Activated naive CD4-positive, alpha-beta T cell treated with anti-CD3 and anti-CD28 coated beads, Interleukin-2, amount 50 U/mL, for 16 hours (primary cell): ENCODE measurements around the gene ADGRD1.

Experiments
- DNase-seq: peaks from one replicate; pipeline ENCODE4 v3.0.0-alpha.2; 2020

ADGRD1 gene

DNA sequence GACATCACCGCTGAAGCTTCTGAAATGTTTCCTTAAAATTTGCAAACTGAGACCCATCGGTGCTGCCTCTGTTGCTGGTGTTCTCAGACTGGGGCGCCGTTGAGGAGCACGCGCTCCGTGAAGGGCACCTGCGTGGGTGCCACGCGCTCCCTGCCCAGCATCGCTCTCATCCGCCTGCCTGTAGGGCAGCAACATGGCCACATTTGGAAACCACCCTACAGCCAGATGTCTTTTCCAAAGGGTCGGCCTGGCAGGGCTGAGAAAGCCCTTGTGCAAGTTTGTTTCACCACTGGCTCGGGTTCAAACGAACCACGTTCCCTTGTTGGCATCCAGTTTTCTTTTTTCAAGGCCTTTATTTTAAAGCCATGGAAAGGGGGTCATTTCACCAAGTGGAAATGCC lies 13.9 kb downstream of the ADGRD1 start:
- DNase-seq, result no peak

DNA sequence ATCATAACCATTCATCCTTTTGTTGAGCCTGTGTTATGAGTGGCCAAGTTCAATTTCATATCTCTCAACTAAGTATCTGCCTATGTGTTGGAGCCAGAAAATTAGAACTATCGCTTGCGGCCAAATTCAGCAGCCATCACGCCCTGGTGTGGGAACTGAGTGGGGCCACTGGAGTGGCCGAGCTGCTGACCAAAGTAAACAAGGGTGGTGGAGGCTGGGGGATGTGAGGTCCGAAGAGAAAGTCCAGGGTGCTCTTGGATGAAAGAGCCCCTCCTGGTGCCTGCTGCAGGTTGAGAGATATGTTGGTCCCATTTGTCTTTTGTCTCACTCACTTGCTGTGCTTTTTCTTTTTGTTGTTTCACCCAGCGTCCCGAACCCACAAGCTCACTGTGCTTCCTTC lies 14.9 kb downstream of the ADGRD1 start:
- no peak for DNase-seq

DNA sequence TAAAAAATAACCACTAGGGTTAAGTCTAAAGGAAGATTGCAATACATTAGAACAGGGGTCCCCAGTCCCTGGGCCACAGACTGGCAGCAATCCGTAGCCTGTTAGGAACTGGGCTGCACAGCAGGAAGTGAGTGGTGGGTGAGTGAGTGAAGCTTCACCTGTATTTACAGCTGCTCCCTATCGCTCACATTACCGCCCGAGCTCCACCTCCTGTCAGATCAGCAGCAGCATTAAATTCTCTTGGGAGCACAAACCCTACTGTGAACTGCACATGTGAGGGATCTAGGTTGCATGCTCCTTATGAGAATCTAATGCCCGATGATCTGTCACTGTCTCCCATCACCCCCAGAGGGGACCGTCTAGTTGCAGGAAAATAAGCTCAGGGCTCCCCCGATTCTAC lies 15.5 kb downstream of the ADGRD1 start:
- DNase-seq, result no peak

DNA sequence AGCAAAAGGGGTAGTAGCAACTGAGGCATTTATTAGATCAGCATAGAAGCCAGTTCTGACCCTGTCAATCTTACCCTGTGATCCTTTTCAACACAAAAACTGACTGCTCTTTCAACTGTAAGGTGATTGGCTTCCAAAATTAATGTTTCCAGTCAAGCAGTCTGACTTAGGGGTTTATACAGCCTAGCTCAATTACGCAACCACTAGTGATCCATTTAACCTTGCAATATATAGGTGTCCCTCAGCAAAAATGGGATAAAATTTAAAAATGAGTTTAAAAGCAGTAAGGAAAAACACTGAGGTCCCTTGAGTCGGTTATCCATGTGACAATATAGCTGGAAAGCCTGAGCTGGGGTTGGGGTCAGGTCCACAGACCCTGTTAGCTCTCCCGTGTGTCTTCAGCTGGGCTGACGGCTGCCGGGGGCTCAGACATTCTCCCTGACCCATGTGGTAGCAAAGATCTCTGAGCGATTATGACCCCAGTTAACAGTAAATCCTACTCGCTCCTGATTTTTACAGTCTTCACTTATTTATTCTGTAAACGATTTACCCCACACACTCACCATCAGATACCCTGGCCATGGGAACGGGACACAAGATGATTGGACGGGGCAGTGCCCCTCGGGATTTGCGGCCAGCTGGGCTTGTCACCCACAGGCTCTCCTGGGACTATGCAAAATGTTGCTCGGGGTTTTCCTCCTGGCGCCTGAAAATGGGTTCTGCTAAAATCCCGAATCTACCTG lies 16.6 kb downstream of the ADGRD1 start:
- DNase-seq, result no peak

DNA sequence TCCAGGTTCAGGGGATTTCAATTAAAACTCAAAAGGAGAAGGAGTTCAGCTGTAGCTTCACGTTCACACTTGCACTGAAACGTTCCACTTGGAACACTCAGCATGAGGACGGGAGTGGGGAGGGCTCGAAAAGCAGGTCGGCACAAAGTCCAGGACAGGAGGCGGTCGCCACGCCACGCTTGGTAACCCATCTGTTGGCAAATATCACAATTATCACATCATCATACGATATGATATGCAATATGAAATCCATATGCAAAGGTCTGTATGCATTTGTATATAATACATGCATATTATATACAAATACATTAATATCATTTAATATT lies 17.2 kb downstream of the ADGRD1 start:
- DNase-seq, result no peak

DNA sequence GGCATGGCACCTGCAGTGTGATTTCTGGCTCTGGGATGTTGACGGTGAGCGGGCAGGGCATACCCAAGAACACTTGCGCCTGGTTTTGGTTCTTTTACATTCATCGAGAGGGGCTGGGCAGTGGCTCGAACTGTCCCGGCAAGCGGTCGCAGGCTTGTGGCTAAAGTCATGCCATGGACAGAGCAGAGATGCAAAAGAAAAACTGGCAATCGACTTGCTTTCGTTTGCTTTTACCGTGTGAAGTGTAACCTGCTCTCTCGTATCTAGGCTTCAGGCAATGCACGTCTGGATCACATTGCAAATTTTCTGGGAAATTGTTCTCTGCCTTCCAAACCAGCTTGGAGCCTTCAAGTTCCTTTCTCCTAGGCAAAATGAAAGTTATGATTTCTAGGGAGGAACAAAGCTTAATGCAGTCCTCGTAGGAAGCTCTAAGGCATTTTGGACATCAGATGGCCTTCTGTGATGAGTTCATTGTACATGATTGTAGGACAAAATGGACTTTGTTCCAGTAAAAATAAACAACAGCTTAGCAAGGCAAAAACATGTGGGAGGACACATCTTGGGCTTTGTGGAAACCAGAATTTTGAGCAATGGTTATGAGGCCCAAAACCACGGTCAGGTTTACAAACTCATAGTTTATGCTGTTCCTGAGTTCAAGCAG lies 18.3 kb downstream of the ADGRD1 start:
- no peak for DNase-seq

DNA sequence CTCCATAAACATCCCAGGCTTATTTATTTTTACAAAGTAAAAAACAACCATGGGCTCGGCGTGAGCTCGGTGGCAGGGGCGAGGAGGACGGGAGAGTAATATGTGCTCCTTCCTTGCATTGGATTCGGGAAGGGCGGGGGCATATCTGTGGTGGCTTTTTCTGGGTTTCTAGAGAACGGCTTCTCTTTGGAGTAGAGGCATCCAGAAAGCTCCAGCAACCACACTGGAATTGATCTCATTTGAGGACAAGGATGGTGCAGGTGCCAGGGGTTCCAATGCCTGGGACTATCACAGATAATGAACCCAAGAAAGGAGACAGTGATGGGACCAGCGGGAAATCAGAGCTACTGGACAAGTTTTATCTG lies 18.9 kb downstream of the ADGRD1 start:
- no peak for DNase-seq

DNA sequence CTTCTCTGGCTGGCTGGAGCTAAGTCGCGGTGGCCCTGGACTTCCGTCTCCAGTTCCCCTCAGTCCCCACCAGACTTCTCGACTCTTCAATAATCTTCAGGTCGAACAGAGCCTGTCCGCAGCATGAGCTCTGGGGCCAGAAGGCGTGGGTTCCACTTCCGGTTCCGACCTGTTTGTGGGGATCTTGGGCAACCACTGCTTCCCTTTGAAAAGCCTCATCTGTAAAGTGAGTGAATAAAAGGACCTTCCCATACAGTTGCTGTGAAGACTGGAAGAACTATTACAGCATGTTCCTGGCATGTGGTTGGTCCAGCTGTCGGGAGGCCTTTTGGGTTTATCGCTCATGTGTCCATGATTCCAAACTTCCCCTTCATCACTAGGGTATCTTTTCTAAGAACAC lies 19.4 kb downstream of the ADGRD1 start:
- no peak for DNase-seq

DNA sequence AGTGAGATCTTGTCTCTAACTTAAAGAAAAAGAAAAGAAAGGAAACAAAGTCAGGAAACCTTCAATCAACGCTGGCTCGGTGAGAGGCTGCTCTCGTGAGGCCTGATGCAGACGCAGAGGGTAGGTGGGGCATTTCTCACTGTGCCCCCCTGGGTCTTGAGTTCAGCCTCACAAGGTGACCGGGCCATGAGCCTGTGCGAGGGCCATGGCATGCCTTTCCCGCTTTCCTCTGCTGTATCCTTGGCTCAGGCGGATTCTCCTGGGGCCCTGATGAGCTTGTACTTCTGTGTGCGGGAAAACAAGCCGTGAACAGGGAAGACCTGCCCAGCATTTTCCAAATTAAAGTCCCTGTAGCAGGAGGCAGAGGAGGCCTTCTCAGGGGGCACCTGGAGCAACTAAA lies 20.2 kb downstream of the ADGRD1 start:
- DNase-seq, result no peak

DNA sequence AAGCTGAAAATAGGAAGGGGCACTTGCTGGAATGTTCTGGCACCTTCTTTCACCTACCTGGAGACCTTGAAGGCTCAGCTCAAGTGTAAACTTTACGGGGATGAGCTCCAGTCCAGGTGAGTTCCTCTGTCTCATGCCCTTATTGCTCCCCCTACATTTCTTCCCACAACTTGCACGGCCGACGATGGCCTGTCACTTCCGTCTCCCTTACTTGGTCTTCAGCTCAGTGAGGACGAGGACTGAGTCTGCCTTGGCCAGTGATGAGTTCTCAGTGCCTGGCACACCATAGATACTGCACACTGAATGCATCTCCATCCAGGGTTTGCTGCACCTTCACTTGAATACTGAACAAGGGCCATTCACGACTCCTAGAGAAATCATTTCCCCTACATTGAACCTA lies 21.4 kb downstream of the ADGRD1 start:
- no peak for DNase-seq

DNA sequence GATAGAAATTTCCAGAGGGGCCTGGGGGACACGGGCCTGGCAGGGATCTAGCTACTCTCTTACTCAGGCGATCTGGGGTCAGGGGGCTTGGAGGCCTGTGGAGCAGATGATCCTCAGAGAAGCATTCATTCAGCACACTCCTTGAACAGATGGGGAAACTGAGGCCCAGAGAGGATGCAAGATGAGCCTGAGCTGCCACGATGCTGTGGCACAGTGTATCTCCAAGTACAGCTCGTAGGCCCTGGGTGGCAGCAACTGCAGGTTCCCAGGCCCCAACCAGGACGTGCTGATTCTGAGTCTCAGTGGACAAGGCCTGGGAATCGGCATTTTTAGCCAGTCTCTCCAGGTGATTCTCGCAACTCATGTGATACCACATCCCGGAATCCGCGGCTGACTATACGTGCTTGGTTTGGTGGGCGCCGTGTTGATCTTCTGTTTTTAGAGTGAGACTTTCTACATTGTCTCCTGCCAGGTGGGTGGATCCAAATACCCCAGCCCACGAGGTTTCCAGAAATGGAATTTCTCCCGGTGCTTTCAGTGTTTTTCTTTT lies 22.5 kb downstream of the ADGRD1 start:
- DNase-seq, result no peak

DNA sequence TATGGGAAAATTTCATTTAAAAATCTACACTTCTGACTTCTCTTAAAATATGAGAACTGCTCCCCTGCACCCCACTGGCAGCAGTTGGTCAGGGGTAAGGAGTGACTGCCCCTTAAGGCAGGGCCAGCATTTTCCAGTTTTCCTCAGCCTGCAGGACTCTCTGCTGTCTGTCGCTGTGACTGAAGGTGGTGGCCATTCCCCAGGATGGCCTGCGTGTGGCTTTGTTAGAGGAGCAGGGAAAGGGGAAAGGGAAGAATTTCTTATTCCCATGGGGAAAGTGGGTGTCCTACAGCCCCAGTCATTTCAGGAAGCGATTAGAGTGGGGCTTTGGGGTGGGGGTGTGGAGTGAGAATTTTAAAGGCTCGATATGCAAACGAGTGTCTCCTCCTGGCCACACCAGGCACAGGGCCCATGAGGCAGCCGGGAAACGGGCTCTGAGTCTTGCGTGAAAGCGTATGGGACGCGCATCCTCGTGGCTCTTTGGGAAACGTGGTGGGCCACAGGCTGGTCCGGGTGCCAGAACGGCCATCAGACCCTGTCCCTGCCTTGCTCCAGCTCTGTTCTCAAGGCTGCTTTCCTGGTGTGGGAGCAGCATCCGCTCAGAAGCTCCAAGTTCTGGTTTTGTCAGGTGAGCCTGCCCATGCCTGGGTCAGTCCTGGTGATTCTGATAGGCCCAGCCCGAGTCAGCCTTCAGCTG lies 23.5 kb downstream of the ADGRD1 start:
- no peak for DNase-seq

DNA sequence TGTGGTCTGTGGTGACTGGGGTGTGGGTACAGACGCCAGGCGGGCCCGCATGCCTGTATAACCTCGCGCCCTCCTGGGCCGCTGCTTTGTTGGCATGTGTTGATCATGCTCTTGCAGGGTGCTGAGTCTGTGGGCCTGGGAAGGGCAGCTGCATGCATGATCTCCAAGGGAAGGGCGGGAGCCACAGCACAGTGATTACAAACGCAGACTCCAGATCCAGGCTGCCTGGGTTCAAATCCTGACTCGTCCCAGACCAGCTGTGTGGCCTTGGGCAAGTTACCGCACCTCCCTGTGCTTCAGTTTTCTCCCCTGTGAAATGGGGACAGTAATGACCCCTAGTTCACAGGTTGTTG lies 24.0 kb downstream of the ADGRD1 start:
- DNase-seq, result no peak

DNA sequence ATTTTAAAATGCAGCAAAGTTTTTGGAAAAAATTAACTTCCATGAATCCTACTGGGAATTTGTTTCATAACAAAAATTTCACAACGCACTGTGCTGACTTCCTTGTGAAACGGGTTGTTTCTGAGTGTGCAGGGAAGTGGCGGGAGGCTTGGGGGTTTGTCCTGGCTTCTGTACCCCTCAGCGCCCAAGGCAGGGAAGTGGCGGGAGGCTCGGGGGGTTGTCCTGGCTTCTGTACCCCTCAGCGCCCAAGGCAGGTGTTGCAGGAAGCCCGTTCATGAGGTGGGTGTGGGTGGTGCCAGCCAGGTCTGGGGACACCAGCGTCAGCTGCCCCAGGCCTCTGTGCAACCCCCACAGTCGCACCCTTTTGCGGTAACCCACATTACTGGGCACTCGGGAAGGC lies 25.1 kb downstream of the ADGRD1 start:
- DNase-seq, result no peak

DNA sequence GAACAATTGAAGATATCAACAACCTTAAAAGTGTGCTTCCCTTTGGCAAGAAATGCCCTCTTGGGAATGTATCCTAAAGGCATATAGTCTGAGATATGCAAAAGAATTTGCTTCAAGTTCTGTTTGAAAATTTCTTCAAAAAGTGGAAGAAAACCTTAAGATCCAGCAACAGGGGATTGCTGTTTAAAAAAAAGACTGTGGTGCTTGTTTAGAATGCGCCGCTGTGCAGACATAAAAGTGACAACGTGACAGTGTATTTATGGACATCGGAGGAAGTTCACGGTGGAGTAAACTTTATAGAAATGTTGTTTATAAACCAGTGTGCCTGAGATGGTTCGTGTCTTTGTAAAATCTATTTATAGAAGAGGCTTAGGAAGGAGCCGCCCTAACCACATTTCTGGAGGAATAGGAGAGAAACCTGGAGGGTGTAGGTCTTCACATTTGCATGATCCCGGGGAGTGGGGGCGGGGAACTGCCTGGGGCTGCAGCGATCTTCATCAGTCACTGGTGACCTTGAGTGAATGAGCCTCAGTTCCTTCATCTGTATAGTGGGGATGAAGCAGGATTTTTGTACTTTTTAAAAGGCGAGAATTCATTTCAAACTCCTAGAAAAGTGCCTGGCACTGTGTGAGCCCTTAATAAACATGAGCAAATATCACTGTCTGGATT lies 27.5 kb downstream of the ADGRD1 start:
- DNase-seq, result no peak

DNA sequence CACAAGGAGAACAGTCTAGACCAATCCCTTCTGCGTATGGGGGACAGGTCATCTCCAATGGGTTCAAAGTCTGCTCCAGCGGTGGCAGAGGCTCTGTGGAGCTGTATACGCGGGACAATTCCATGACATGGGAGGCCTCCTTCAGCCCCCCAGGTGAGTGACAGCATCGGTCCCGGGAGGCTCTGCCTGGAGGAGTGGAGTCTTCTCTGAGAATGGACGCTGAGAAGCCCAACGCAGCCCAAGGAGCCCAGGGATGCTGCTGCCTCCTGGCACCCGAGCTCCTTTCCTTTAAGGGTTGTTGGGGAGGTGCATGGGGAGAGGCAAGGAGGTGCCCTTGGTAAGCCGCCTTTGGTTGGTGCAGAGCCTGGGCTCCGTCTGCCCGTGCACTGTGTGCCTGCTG lies 28.2 kb downstream of the ADGRD1 start:
- DNase-seq, result no peak

DNA sequence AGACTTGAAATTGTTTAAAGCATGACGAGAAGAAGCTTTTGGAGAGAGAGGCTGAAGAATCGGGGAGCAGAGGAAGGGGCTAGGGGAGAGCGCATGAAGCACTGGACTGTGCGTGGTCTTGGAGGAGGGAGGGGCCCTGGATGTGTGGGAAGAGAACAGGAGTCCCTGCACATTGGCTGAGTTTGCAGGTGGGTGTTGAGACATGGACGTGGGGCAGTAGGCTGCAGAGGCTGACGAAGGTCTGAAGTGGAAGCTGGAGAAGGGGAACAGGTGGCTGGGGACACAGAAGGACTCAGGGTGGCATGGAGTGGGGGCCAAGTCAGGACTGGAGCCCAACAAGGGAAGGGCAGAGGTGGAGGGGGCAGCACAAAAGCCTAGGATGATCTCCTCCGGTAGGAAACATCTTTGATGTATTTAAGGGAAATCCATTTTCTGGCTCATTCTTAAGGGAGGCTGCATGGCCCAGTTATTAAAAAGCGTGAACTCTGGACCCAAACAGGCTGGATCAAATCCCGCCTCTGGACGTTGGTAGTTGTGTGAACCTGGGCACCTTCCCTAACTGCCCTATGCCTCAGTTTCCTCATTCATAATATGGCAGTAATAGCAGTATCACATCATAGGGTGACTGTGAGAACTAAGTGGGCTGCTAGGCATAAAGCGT lies 29.0 kb downstream of the ADGRD1 start:
- no peak for DNase-seq

DNA sequence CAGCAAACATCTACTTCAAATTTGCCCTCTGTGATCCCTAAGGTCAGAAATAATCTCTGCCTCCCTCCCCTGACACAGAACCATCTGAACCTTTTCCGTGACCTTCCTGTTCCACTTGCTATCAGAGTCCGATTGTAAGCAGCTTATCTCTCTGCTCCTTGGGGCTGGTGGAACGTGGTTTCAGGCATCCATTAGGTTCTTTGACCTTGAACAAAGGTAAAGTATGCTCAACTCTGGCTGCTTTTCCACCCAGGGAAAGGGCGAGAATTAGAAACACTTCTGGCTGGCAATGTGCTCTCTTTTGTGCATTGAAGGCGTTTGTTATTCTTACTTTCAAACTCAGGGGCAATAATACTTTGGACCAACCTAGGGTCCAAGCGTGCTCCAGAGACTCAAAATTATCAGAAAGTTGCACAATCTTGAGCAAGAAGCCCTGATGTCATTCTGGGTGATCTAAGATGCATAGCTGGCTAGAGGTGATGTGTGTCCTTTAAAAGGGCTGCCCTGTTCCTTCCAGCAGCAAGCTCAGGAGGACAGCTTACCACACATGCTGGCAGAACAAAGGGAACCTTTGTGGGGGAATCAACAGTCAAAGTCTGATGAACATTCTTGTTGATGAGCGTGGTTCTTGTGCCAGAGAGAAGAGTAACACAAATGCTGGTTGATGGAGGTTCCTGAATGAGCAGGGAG lies 29.8 kb downstream of the ADGRD1 start:
- no peak for DNase-seq

DNA sequence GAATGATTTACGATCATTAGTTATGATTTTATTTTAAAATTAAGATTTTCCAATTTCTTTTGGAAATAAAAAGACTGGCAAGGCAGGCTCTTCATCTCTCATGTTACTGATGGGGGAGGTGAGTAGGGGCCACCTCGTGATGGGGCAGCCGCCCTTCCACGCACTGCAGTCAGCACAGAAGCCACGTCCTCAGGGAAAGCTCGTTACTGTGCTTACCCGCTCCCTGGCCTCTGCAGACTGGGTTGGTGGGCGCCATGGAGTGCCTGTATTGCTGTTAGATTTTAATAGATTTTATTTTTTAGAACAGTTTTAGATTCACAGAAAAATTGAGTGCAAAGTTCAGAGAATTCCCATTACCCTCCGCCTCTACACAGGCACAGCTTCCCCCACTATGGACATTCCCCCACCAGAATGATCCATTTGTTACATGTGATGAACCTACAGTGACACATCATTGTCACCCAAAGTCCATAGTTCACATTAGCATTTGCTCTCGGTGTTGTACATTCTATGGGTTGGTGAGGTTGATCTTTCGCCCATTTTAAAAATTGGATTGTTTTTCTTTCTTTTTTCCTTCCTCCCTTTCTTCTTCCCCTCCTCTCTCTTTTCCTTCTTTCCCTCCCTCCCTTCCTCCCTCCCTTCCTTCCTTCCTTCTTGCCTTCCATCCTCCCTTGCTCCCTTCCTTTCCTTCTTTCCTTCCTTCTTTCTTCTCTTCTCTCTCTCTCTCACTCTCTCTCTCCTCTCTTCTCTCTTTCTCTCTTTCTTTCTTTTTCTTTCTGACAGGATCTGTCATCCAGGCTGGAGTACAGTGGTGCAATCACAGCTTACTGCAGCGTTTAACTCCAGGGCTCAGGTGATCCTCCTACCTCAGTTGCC lies 30.7 kb downstream of the ADGRD1 start:
- no peak for DNase-seq

DNA sequence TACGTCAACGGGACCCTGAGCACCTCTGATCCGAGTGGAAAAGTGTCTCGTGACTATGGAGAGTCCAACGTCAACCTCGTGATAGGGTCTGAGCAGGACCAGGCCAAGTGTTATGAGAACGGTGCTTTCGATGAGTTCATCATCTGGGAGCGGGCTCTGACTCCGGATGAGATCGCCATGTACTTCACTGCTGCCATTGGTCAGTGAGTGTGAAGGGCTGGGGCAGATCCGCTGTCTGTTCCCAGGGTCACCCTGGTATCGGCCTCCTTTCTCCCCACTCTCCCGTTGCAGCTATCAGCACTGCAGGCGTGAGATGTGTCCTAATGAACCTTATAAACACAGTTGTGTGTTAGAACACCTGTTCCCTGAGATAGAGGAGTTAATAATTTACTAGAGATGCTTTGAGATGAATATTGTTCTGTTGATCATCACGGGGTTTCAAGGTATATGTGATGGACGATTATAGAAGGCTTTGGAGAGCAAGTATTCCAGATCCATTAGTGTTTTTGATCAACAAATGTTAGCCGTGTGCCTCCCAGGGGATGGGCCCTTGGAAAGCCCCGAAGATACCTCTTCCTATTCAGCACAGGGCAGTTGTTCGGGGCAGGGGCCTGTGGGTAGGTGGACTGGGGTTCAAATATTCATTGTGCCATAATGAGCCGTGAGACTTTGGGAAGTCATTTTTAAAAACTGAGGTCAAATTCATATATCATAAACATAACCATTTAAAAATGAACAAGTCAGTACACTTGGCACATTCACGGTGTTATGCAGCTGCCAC lies 33.6 kb downstream of the ADGRD1 start:
- DNase-seq, result no peak

DNA sequence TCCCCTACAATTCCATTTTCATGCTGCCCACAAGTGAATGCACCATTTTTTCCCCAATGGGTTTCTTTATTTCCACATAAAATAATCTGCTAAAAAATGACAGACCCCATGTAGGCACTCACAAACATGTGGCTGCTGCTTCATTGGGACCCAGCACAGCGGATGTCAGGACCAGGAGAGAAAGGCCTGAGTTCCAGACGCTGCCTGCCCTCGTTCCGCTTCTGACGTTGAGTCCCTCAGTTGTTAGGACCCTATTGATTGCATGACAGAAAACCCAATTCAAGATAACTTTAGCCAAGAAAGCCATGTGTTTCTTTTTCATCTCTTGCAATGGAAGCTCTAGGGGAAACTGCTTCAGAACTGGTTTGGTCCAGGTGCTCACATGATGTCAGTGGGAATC lies 34.6 kb downstream of the ADGRD1 start:
- DNase-seq, result no peak
